K562 (cell line): ENCODE measurements around the gene TFAP2A. TPM values are rescaled to one million over a fixed set of nuclear protein-coding genes. Genes with fewer than 3 reads are reported as not detected.

ENCODE experiments used
- ARID3B ChIP-seq: fragments of 250-450 bp; sonication (Bioruptor Pico); IDR thresholded peaks from 2 replicates; pipeline ENCODE4 v1.4.0; 2020; ENCODE audit warnings: borderline replicate concordance
- CBX1 ChIP-seq: sonication (generic); IDR thresholded peaks from 2 replicates; pipeline ENCODE4 v1.6.1; 2016; ENCODE audit warnings: antibody characterized with exemption, low read depth, mild to moderate bottlenecking
- CBX2 ChIP-seq: fragments of 200-600 bp; sonication (generic); IDR thresholded peaks from one replicate; pipeline ENCODE4 v1.6.1; 2012; ENCODE audit warnings: mild to moderate bottlenecking, low read length, inconsistent platforms; ENCODE audit not compliant: insufficient read depth, poor library complexity, severe bottlenecking
- CREB3L1 ChIP-seq: fragments of 450-650 bp; IDR thresholded peaks from 2 replicates; pipeline ENCODE4 v1.6.1; 2014; ENCODE audit warnings: low read depth, mild to moderate bottlenecking, moderate library complexity, borderline replicate concordance
- CREBBP ChIP-seq: IDR thresholded peaks from one replicate; pipeline ENCODE4 v1.6.1; 2012; ENCODE audit warnings: low read depth, mild to moderate bottlenecking, control low read depth, inconsistent platforms, low read length
- E2F1 ChIP-seq: sonication (generic); formaldehyde crosslinking; IDR thresholded peaks from 2 replicates; pipeline ENCODE4 v1.8.1; 2023; ENCODE audit warnings: mild to moderate bottlenecking, missing genetic modification reagents, moderate library complexity
- HMG20B ChIP-seq: fragments of 250-450 bp; sonication (Bioruptor Pico); IDR thresholded peaks from 2 replicates; pipeline ENCODE4 v1.5.0; 2021; ENCODE audit warnings: mild to moderate bottlenecking
- KDM2B ChIP-seq: fragments of 250-450 bp; sonication (Bioruptor Pico); IDR thresholded peaks from 2 replicates; pipeline ENCODE4 v1.8.0; 2021; ENCODE audit warnings: mild to moderate bottlenecking, moderate library complexity
- MTA3 ChIP-seq: fragments of 450-650 bp; formaldehyde crosslinking; IDR thresholded peaks from 2 replicates; pipeline ENCODE4 v1.6.1; 2017; ENCODE audit warnings: mild to moderate bottlenecking, borderline replicate concordance
- NFIC ChIP-seq: fragments of 450-650 bp; IDR thresholded peaks from 2 replicates; pipeline ENCODE4 v1.6.1; 2017; ENCODE audit warnings: mild to moderate bottlenecking, inconsistent platforms
- NFYB ChIP-seq: IDR thresholded peaks from 2 replicates; pipeline ENCODE4 v1.6.1; 2011; ENCODE audit warnings: mild to moderate bottlenecking, moderate library complexity; ENCODE audit not compliant: insufficient read length; ENCODE audit errors: extremely low read depth
- RAD51 ChIP-seq: fragments of 450-650 bp; IDR thresholded peaks from 2 replicates; pipeline ENCODE4 v1.7.1; 2016; ENCODE audit warnings: low read depth, mild to moderate bottlenecking, borderline replicate concordance
- RBM17 ChIP-seq: fragments of 200-400 bp; formaldehyde crosslinking; IDR thresholded peaks from 2 replicates; pipeline ENCODE4 v1.6.1; 2017; ENCODE audit warnings: low read depth, mild to moderate bottlenecking, low read length, borderline replicate concordance
- USF2 ChIP-seq: sonication (generic); formaldehyde crosslinking; IDR thresholded peaks from 2 replicates; pipeline ENCODE4 v1.5.0; 2020; ENCODE audit warnings: missing genetic modification reagents
- ZKSCAN1 ChIP-seq: fragments of 150-350 bp; IDR thresholded peaks from 2 replicates; pipeline ENCODE4 v1.6.1; 2016; ENCODE audit warnings: low read depth, low read length
- ZNF143 ChIP-seq: sonication (generic); formaldehyde crosslinking; IDR thresholded peaks from 2 replicates; pipeline ENCODE4 v1.9.0; 2022; ENCODE audit warnings: mild to moderate bottlenecking, missing genetic modification reagents
- ZNF695 ChIP-seq: fragments of 450-650 bp; formaldehyde crosslinking; IDR thresholded peaks from 2 replicates; pipeline ENCODE4 v1.4.0; 2020; ENCODE audit warnings: mild to moderate bottlenecking, moderate library complexity
- ZNF717 ChIP-seq: fragments of 250-450 bp; sonication (Bioruptor Pico); IDR thresholded peaks from 2 replicates; pipeline ENCODE4 v1.5.0; 2021
- polyA plus RNA-seq, 8 experiments: library from polyadenylated mRNA; depleted of rRNA in 4 of 8; stranded (reverse) in 5 of 8; unstranded in 3 of 8; fragments of >200 nt; fragmentation: Nextera tagmentation in 2 of 8; fragmentation: Illumina TruSeq in 1 of 8; extraction: Ambion mirVana in 2 of 8; extraction: Trizol in 1 of 8; gene quantifications; 2 replicates each; pipeline versions ENCODE4 v1.2.1 to v1.2.3, GENCODE V29; 2011 to 2014; ENCODE audit warnings: inconsistent platforms in 1 of 8, missing spikeins in 1 of 8
- total RNA-seq, 7 experiments: library from RNA; depleted of rRNA in 6 of 7; stranded (reverse); fragments of >200 nt in 6 of 7; fragmentation: Illumina TruSeq in 2 of 7; extraction: Trizol in 2 of 7; gene quantifications; 2 replicates each; pipeline versions ENCODE4 v1.2.1 to v1.2.3, GENCODE V29; 2011 to 2021; ENCODE audit warnings: low replicate concordance in 1 of 7
- TF ChIP-seq, protein P1 (sequence below): IDR thresholded peaks from 2 replicates; pipeline ENCODE4 v1.6.1; 2016; ENCODE audit warnings: missing genetic modification characterization, missing compliant biosample characterization
- TF ChIP-seq, protein P2 (sequence below): sonication (generic); formaldehyde crosslinking; IDR thresholded peaks from 2 replicates; pipeline ENCODE4 v1.9.0; 2022; ENCODE audit warnings: mild to moderate bottlenecking, missing genetic modification reagents

The TFAP2A gene
- total and polyA plus RNA-seq, 9 of the 15 experiments (the other 6 are each of a cell fraction or from before 2014, with no cell fraction given), result 0.14 to 0.53 (median 0.19) TPM; not detected in 1

DNA sequence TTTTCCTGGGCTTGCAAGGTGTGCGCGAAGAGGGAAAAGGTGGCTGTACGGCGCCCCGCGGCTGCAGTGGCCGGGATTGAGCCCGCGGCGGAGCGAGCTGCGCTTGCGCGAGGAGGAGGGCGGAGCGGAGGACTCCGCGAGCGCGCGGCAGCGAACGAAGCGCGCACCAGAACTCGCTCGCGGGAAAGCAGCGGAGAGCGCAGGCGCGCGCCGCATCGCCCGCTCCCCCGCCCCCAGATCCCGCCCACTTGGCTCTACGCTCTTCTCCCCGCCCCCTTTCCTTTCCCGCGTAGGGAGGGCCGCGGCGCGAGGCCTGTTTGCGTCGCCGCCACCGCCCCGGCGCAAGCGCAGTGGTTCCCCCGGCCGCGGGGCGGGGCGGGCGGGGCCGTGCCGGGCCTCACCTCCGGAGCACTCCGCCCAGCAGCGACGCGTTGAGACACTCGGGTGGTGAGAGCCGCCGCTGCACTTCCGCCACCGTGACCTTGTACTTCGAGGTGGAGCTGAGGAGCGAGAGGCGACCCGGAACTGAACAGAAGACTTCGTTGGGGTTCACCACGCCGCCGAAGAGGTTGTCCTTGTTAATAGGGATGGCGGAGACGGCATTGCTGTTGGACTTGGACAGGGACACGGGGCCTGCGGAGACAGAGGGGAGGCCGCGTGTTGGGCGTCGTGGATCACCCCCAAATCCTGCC is 10.6 kb downstream of the TFAP2A start (continued):
- TF ChIP-seq RAD51, result no peak
- TF ChIP-seq MTA3, result peak; percentile 51; the same call in 1 of the 2 replicates
- TF ChIP-seq ARID3B (CRISPR knock-in tag), result peak; percentile 40; the same call in 1 of the 2 replicates
- no peak for TF ChIP-seq ZNF717 (CRISPR knock-in tag)
- TF ChIP-seq CBX1, result peak; percentile 48; the same call in 1 of the 2 replicates
- TF ChIP-seq ZNF695 (CRISPR knock-in tag), result no peak
- no peak for TF ChIP-seq ZNF143 (CRISPR knock-in tag)
- TF ChIP-seq NFIC, result peak; percentile 31; the same call in 1 of the 2 replicates
- no peak for TF ChIP-seq NFYB
- TF ChIP-seq RBM17, result no peak
- peak; percentile 42; the same call in 1 of the 2 replicates for TF ChIP-seq E2F1 (CRISPR knock-in tag)
- no peak for TF ChIP-seq CBX2
- no peak for TF ChIP-seq HMG20B (CRISPR knock-in tag)
- TF ChIP-seq KDM2B (CRISPR knock-in tag), result no peak
- TF ChIP-seq, protein P1, sequence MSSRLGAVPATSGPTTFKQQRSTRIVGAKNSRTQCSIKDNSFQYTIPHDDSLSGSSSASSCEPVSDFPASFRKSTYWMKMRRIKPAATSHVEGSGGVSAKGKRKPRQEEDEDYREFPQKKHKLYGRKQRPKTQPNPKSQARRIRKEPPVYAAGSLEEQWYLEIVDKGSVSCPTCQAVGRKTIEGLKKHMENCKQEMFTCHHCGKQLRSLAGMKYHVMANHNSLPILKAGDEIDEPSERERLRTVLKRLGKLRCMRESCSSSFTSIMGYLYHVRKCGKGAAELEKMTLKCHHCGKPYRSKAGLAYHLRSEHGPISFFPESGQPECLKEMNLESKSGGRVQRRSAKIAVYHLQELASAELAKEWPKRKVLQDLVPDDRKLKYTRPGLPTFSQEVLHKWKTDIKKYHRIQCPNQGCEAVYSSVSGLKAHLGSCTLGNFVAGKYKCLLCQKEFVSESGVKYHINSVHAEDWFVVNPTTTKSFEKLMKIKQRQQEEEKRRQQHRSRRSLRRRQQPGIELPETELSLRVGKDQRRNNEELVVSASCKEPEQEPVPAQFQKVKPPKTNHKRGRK (tag), result no peak
- TF ChIP-seq ZKSCAN1, result no peak; the same call in 1 of the 2 replicates
- no peak for TF ChIP-seq CREBBP
- no peak for TF ChIP-seq USF2
- peak; percentile 49 for TF ChIP-seq CREB3L1
- TF ChIP-seq, protein P2, sequence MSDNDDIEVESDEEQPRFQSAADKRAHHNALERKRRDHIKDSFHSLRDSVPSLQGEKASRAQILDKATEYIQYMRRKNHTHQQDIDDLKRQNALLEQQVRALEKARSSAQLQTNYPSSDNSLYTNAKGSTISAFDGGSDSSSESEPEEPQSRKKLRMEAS, result peak; percentile 31; the same call in 1 of the 2 replicates
